DND-41 (cell line): ENCODE data around the gene RCC2.

Experiments
- CTCF ChIP-seq: IDR thresholded peaks from 2 replicates; pipeline ENCODE4 v1.5.1; 2012; ENCODE audit warnings: borderline replicate concordance, low read length, moderate library complexity, mild to moderate bottlenecking; ENCODE audit not compliant: poor library complexity, severe bottlenecking; ENCODE audit errors: extremely low read depth
- EZH2 ChIP-seq: IDR thresholded peaks from 3 replicates; pipeline ENCODE4 v1.6.1; 2012; ENCODE audit warnings: borderline replicate concordance, low read depth, mild to moderate bottlenecking, moderate library complexity, low read length, inconsistent platforms; ENCODE audit not compliant: severe bottlenecking

GRCh38 chr1:17427696-17428660 is 11.5 kb downstream of the RCC2 start:
- TF ChIP-seq CTCF: no peak
- no peak for TF ChIP-seq EZH2
